Lower leg skin (tissue), 4 donors: ENCODE measurements around the gene HIPK1. TPM values are rescaled to one million over a fixed set of nuclear protein-coding genes. Genes with fewer than 3 reads are reported as not detected.

Source experiments
- DNase-seq, 2 donors: peaks; one replicate each; pipeline ENCODE4 v3.0.0-alpha.2; 2019; ENCODE audit warnings: low spot score in 2 of 2
- H3K4me3 ChIP-seq: fragments of 200-600 bp; sonication (generic); 2 replicates; pipeline ENCODE4 v1.5.1; 2017; ENCODE audit warnings: mild to moderate bottlenecking, low read depth; ENCODE audit not compliant: poor library complexity, severe bottlenecking
- POLR2A ChIP-seq, 2 donors: fragments of 450-650 bp; IDR thresholded peaks; one replicate each; pipeline ENCODE4 v1.6.1; 2016 to 2017; ENCODE audit warnings: antibody characterized with exemption in 2 of 2, mild to moderate bottlenecking in 1 of 2, moderate library complexity in 1 of 2
- WGBS, 2 donors: methylation state at CpG; one replicate each; pipeline ENCODE4 v1.1.5; 2018; 5-methylcytosine and 5-hydroxymethylcytosine counted together
- intact Hi-C: fragments of 100-400 bp; cut with DNase I; formaldehyde crosslinking; loops from one replicate; pipeline ENCODE4 v1.15.0; 2023; ENCODE audit warnings: low total_unique reads
- total RNA-seq, 4 donors: library from RNA; depleted of rRNA; stranded (reverse); fragments of >200 nt; gene quantifications; one replicate each; pipeline ENCODE4 v1.1.0, GENCODE V29; 2016
- TF ChIP-seq, protein P1 (sequence below), 3 donors: fragments of 450-650 bp; IDR thresholded peaks; one replicate each; pipeline ENCODE4 v1.5.1; 2016; ENCODE audit warnings: antibody characterized with exemption in 3 of 3, mild to moderate bottlenecking in 3 of 3, moderate library complexity in 2 of 3

The HIPK1 gene
- total RNA-seq: 10 to 100 TPM; 47.6 to 58.3 (median 54.5) TPM

DNA sequence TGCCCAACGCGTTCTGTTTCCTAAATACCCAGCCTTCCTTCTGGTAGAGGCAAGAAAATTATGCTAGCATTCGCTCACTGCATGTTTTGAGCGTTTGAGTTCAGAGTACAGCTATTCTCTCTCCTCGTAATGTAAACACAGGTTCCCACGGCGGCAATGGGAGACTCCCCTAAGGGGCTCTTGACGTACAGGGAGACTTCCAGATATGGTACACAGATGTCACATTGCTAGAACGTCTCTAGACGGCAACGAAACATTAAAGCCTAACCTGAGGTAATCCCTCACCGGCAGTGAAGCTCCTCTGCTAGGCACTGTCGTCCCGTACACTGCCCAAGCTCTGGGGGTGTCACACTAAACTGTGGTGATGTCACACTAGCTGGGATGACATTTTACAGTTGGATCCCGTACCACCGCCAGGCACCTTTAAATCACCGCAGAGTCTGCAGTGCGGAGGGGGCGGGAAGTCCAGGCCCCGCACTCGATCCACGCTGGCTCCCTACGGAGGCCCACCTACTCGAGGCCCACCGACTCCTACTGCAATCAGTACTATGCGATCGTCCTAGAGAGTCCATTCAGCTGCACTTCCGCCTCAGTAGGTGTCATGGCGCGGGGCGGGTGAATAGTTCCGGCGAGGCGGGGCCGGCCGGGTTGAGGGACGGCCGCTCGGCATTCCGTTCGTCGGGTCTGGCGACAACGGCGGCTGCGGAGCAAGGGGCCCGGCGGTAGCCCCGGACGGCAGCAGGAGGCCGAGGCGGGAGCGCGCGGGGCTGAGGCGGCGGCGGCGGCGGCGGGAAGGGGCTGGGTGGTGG lies at the start of gene HIPK1:
Gene HIPK1 (plus strand): TSS at position 384 of the 809 bp plus-strand sequence.
- intact Hi-C loops: no loop called here
- TF ChIP-seq, protein P1, sequence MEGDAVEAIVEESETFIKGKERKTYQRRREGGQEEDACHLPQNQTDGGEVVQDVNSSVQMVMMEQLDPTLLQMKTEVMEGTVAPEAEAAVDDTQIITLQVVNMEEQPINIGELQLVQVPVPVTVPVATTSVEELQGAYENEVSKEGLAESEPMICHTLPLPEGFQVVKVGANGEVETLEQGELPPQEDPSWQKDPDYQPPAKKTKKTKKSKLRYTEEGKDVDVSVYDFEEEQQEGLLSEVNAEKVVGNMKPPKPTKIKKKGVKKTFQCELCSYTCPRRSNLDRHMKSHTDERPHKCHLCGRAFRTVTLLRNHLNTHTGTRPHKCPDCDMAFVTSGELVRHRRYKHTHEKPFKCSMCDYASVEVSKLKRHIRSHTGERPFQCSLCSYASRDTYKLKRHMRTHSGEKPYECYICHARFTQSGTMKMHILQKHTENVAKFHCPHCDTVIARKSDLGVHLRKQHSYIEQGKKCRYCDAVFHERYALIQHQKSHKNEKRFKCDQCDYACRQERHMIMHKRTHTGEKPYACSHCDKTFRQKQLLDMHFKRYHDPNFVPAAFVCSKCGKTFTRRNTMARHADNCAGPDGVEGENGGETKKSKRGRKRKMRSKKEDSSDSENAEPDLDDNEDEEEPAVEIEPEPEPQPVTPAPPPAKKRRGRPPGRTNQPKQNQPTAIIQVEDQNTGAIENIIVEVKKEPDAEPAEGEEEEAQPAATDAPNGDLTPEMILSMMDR (IDR thresholded peaks at IDR 0.05): no peak
- TF ChIP-seq POLR2A (IDR thresholded peaks at IDR 0.05): no peak
- DNase-seq: peak; percentile 89 to 98
- H3K4me3 ChIP-seq: peak within 1 kb of the TSS; percentile 74
- 0% methylated on average over 51 to 53 of the region's 61 CpGs for WGBS, 2 donors

DNA sequence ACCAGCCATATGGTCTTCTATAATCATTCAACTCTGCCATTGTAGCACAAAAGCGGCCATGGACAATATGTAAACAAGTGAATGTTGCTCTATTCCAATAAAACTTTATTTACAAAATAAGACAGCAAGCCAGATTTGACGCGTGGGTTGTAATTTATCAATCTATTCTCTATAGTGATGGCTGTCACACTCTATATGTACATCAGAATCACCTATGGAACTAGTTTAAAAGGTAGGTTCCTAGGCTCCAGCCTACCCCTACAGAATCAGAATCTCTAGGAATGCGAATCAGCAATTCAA lies 49.4 kb upstream of the HIPK1 start:
- intact Hi-C loops: no loop called here
- TF ChIP-seq, protein P1 (IDR thresholded peaks at IDR 0.05): no peak
- TF ChIP-seq POLR2A (IDR thresholded peaks at IDR 0.05): no peak
- no peak for DNase-seq
- 93 to 96% methylated on average over 4 of the region's 4 CpGs for WGBS, 2 donors
- no peak overlapping the region for H3K4me3 ChIP-seq

DNA sequence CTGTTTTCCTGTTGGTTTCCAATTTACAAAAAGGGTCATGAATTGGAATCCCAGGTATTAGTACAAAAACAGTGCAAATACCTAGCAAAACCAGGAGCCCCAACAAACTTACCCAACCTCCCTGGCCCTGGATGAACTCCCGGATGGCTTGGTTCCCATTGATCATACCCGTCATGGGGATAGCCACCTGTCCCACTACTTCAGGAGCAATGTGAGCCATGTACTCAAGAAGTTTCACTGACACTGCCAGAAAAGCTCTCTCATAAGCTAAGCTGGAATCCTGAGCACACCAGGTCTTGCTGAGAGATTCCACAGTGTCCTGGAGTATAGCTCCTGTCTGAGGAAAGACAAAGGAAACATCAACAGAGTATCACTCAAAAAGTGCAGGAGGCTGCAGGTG lies 47.5 kb upstream of the HIPK1 start:
- no peak for TF ChIP-seq POLR2A (IDR thresholded peaks at IDR 0.05)
- TF ChIP-seq, protein P1 (IDR thresholded peaks at IDR 0.05): no peak
- no peak for DNase-seq
- intact Hi-C loops: no loop called here
- H3K4me3 ChIP-seq: no peak overlapping the region
- WGBS, 2 donors: 75 to 94% methylated on average over 2 of the region's 2 CpGs

DNA sequence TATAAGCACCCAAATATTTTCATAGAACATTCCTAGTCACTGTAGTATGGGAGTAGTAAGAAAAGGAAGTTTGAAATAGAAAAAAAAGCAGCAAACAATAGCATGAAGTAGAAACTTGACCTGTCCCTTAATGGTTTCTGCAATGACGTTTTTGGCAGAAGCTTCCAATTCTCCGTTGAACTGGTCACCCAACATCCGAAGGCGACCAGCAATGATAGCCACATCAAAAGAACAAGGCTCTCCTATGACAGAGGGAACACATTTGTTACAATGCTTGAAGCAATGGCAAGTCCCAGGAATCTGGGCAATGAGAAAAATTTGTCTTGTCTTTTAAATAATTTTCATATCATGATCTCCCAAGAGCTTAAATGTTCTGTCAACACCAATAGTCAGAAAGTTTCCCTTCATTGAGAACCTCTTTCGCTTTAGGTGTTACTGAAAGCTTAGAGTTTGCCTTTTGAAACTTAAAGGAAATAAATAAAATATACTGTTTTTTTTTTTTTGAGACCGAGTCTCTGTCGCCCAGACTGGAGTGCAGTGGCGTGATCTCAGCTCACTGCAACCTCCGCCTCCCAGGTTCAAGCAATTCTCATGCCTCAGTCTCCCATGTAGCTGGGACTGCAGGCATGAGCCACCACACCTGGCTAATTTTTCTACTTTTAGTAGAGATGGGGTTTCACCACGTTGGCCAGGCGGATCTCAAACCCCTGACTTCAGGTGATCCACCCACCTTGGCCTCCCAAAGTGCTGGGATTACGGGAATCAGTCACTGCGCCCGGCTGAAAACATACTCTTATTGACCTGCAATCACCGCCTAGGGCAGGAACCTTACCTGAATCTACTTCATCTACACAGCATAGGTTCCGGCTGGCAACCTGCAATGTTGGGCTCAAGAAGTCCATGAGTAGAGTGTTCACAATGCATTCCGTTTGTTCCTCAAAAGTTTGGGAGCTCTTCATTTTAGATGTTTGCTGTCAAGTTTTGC lies 42.4 kb upstream of the HIPK1 start:
- intact Hi-C loops: no loop called here
- H3K4me3 ChIP-seq: no peak overlapping the region
- DNase-seq: no peak
- WGBS, 2 donors: 66 to 85% methylated on average over 17 of the region's 17 CpGs
- no peak for TF ChIP-seq POLR2A (IDR thresholded peaks at IDR 0.05)
- TF ChIP-seq, protein P1 (IDR thresholded peaks at IDR 0.05): no peak

DNA sequence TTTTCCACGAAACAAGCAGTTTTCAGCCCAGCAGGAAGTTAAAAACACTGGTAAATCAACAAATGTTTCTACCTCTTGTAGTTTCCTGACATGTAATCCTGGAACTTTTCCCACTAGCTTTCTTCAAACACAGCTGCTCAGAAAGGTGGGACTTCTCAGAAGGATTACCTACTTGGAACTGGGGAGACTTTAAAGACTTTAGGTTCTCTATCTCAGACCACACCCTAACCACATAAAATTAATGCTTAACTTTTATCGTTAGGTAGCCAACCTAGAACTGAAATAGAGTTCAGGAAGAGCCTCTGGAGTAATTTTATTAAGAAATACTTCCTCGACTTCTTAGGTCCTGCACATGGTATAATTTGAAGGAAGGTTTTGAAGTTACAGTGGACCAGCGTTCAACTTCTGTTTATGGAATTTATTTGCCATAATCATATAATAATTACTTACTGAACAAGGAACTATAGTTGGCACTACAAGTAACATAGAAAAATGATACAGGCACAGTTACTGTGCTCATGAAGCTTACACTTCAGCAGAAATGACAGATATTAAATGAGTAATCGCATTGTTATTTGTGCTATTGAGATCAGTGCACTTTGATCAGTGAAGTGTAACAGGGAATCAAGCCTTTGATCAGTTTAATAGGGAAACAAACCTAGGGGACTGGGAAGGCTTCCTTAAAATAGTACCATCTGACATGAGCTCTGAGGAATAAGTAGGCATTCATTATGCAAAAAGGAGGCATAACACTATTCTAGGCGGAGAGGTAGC lies 41.5 kb upstream of the HIPK1 start, which contains the start of gene BCL2L15:
Gene BCL2L15 (minus strand): TSS at position 180 of the 774 bp plus-strand sequence. CDS start 206 bp downstream, outside the sequence.
- intact Hi-C loops: no loop called here
- no peak for TF ChIP-seq POLR2A (IDR thresholded peaks at IDR 0.05)
- 53 to 61% methylated on average over 6 of the region's 6 CpGs for WGBS, 2 donors
- H3K4me3 ChIP-seq: no peak within 1 kb of the TSS
- DNase-seq: no peak
